HUES6 (cell line): Measurements from ENCODE around the gene SPRYD7.
A peak's percentile ranks its signal among the peaks of the same experiment; 100 is the strongest.
"Not testable (repeated sequence)": the region's sequence is repeated elsewhere in the genome, so short reads cannot be mapped to it uniquely, and the experiment has no call there.

Experiments used
- H3K27ac ChIP-seq: 2 replicates; pipeline ENCODE4 v1.7.0; 2013; ENCODE audit warnings: low read depth, mild to moderate bottlenecking, low read length, inconsistent platforms
- H3K27me3 ChIP-seq: 2 replicates; pipeline ENCODE4 v1.6.1; 2013; ENCODE audit warnings: low read length; ENCODE audit not compliant: control insufficient read depth, insufficient read depth
- H3K36me3 ChIP-seq: 2 replicates; pipeline ENCODE4 v1.6.1; 2013; ENCODE audit warnings: low read length; ENCODE audit not compliant: control insufficient read depth, insufficient read depth
- H3K4me1 ChIP-seq: 2 replicates; pipeline ENCODE4 v1.6.1; 2013; ENCODE audit warnings: low read length; ENCODE audit not compliant: control insufficient read depth, insufficient read depth
- H3K4me3 ChIP-seq: 2 replicates; pipeline ENCODE4 v1.5.1; 2013; ENCODE audit warnings: low read depth, low read length
- H3K9ac ChIP-seq: one replicate; pipeline ENCODE4 v1.6.1; 2013; ENCODE audit warnings: mild to moderate bottlenecking, low read length
- H3K9me3 ChIP-seq: 2 replicates; pipeline ENCODE4 v1.6.1; 2013; ENCODE audit warnings: low read depth, low read length; ENCODE audit not compliant: control insufficient read depth, insufficient read depth

SPRYD7 gene

DNA sequence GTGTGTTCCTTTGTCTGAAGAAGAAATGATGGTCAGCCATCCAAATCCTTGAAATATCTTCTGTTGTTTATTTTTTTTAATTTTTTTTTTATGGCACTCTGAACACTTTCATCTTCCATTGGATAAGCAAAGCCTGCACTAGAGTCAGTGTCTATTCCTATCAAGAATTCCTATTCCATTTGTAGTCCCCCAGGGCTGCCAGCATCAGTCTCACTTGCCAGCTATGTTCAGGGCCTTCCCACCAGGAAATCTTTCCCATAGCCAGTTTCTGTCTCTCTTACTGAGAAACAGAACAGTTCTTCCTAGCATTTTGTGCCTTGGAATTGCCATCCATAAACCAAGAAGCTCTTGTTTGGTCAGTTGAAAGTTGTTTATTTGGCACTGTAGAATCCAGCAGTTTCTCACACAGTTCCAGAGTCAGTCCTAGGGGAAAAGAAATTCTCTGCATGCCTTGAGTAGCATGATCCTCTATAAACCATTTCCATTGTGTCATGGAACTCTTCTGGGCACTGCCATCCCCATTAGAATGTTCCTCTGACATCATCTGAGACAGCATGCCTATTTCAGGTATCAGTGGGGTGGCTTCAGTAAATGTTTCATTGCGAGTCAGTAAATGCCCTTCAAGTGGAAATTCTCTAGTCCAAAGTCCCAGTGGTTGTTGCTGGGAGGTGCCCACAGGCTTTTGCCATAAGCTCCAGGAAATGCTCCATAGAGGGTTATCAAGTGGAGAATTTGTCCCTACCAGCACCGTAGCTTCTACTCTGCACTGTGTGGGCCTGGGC, 18.7 kb upstream of the SPRYD7 start:
- no peak overlapping the region for H3K27ac ChIP-seq
- no peaks in the 10 kb centered on the region for H3K9me3 ChIP-seq
- no peak overlapping the region for H3K9ac ChIP-seq
- no peak overlapping the region for H3K4me3 ChIP-seq
- H3K36me3 ChIP-seq, result no peaks in the 10 kb centered on the region
- no peaks in the 10 kb centered on the region for H3K27me3 ChIP-seq
- no peaks in the 10 kb centered on the region for H3K4me1 ChIP-seq

DNA sequence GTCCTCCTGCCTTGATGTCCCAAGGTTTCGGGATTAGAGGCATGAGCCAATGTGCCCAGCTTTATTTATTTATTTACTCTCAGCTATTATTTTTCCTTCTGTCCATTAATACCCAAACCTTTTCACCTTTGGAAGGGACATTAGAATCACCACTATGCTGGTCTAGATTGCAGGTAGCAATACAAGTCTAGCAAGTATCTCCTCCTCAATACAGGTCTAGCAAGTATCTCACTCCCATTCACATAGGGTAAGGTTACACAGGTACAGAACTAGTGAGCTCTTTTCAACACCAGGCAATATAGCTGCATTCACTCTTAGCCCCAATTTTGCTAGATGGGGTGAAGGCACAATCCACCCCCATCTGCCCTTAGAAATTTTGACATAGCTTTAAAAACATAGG, 17.4 kb upstream of the SPRYD7 start:
- Histone ChIP-seq H3K9me3 (no peaks in the 10 kb centered on the region), H3K27ac (no peak overlapping the region), H3K36me3 (no peaks in the 10 kb centered on the region), H3K9ac (no peak overlapping the region), H3K4me1 (no peaks in the 10 kb centered on the region), H3K27me3 (no peaks in the 10 kb centered on the region), H3K4me3 (no peak overlapping the region)

DNA sequence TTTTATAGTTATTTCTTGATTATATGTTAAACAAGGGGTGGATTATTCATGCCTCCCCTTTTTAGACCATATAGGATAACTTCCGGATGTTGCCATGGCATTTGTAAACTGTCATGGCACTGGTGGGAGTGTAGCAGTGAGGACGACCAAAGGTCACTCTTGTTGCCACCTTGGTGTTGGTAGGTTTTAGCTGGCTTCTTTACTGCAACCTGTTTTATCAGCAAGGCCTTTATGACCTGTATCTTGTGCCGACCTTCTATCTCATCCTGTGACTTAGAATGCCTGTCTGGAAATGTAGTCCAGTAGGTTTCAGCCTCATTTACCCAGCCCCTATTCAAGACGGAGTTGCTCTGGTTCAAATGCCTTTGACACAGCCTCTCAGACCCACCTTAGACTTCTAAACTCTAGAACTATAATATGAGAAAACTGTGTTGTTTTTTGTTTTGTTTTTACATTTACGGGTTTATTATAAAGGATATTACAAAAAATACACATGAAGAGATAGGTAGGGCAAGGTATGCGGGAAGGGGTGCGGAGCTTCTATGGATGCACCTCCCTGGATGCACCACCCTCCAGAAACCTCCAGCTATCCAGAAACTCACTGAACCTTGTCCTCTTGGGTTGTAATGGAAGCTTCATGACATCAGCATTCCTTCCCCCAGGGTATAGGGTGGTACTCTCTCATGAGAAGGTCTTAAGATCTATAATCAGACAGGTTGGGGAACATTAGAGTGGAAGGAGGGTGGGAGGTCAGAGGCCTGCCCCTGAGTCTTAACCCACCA, 15.8 kb upstream of the SPRYD7 start:
- H3K4me3 ChIP-seq, result no peak overlapping the region

DNA sequence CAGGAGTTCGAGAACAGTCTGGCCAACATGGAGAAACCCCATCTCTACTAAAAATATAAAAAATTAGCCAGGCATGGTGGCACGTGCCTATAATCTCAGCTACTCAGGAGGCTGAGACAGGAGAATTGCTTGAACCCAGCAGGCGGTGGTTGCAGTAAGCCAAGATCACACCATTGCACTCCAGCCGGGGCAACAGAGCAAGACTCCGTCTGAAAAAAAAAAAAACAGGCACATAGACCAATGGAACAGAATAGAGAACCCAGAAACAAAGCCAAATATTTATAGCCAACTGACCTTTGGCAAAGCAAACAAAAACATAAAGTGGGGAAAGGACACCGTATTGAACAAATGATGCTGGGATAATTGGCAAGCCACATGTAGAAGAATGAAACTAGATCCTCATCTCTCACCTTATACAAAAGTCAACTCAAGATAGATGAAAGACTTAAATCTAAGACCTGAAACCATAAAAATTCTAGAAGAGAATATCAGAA, 12.7 kb upstream of the SPRYD7 start:
- H3K27ac ChIP-seq, H3K9me3 ChIP-seq, H3K36me3 ChIP-seq, H3K4me3 ChIP-seq, H3K27me3 ChIP-seq, H3K9ac ChIP-seq, H3K4me1 ChIP-seq: not testable (repeated sequence)

More for the DNA sequence above, 15.8 kb upstream of the SPRYD7 start:
- no peaks in the 10 kb centered on the region for H3K9me3 ChIP-seq
- H3K27ac ChIP-seq, result no peak overlapping the region
- no peaks in the 10 kb centered on the region for H3K36me3 ChIP-seq
- no peaks in the 10 kb centered on the region for H3K4me1 ChIP-seq
- H3K27me3 ChIP-seq, result no peaks in the 10 kb centered on the region
- no peak overlapping the region for H3K9ac ChIP-seq

DNA sequence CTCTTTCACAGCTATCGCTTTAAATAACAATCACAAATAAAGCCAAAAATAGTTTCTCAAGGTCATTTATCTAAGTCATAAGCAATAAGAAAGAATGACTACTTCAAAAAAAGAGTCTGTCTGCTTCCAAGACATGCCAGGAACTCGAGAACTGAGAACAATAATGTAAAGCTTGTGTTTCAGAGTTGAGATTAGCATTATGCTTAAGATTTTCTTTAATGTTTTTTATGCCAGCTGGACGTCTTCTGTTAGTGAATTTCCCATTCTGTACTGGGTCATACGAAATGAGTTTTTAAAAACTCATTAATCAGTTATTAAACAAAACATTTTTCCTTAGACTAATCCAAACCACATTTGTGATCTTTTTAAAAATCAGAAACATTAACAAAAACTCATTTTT, 3.2 kb upstream of the SPRYD7 start:
- no peak overlapping the region for H3K27ac ChIP-seq
- H3K4me3 ChIP-seq, result no peak overlapping the region

DNA sequence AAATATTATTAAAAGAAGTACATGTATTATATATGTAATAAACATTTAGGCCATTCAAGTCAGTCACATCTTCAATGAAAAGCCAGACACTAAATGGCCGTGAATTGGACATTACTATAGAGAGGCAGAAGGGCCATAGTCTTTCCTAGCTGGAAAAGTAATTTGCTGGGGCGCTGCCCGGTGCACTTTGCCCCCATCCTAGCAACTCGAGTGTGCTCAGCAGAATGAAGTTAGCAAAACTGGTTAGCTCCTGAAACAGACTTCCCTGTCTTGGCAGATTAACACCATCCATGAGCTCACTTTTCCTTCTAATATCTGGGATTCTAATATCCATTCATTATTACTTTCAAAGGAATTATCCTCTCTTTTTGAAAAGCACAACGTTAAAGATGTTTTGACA, 2.8 kb upstream of the SPRYD7 start:
- no peak overlapping the region for H3K4me3 ChIP-seq
- peaks cover 11% of the 10 kb centered on the region for H3K27me3 ChIP-seq
- H3K9me3 ChIP-seq, result no peaks in the 10 kb centered on the region
- H3K9ac ChIP-seq, result no peak overlapping the region
- H3K36me3 ChIP-seq, result no peaks in the 10 kb centered on the region
- no peak overlapping the region for H3K27ac ChIP-seq
- peaks cover 4% of the 10 kb centered on the region; the same call in 1 of the 2 replicates for H3K4me1 ChIP-seq

More for the DNA sequence above, 3.2 kb upstream of the SPRYD7 start:
- H3K27me3 ChIP-seq, result peaks cover 11% of the 10 kb centered on the region
- no peak overlapping the region for H3K9ac ChIP-seq
- peaks cover 4% of the 10 kb centered on the region; the same call in 1 of the 2 replicates for H3K4me1 ChIP-seq
- no peaks in the 10 kb centered on the region for H3K36me3 ChIP-seq
- no peaks in the 10 kb centered on the region for H3K9me3 ChIP-seq

DNA sequence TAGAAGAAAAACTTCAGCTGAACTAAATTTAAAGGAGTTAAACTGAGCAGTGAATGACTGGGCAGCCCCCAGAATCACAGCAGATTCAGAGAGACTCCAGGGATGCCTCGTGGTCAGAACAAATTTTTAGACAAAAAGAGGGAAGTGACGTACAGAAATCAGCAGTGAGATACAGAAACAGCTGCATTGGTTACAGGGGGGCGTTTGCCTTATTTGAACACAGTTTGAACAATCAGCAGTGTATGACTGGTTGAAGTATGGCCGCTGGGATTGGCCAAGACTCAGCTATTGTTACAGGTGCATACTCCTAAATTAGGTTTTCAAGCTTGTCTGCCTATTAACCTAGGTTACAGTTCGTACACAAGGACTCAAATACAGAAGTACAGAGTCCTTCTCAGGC, 2.2 kb upstream of the SPRYD7 start:
- no peaks in the 10 kb centered on the region for H3K36me3 ChIP-seq
- no peak overlapping the region for H3K4me3 ChIP-seq
- peaks cover 11% of the 10 kb centered on the region for H3K27me3 ChIP-seq
- no peak overlapping the region for H3K27ac ChIP-seq
- no peak overlapping the region for H3K9ac ChIP-seq
- H3K9me3 ChIP-seq, result no peaks in the 10 kb centered on the region
- H3K4me1 ChIP-seq, result peaks cover 4% of the 10 kb centered on the region; the same call in 1 of the 2 replicates

DNA sequence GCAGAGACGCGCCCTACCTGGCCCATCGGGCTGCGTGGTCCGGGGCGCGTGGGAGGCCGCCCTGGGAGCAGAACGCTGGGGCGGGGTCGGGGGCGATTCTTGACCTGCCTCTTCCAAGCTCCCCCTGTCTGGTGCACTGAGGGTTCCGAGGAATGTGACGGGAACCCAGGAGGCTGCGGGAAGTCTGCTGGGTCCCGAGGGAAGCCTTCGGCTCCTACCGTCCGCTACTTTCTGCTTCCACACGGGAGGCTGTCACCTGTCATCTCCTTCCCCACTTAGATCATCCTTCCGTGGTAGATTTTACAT, 781 bp upstream of the SPRYD7 start:
- peak overlapping the region; percentile 89 for H3K4me3 ChIP-seq
- peak overlapping the region; percentile 50 for H3K9ac ChIP-seq
- no peaks in the 10 kb centered on the region for H3K36me3 ChIP-seq
- no peak overlapping the region for H3K27ac ChIP-seq
- H3K9me3 ChIP-seq, result no peaks in the 10 kb centered on the region
- peaks cover 4% of the 10 kb centered on the region; the same call in 1 of the 2 replicates for H3K4me1 ChIP-seq
- H3K27me3 ChIP-seq, result peaks cover 11% of the 10 kb centered on the region

DNA sequence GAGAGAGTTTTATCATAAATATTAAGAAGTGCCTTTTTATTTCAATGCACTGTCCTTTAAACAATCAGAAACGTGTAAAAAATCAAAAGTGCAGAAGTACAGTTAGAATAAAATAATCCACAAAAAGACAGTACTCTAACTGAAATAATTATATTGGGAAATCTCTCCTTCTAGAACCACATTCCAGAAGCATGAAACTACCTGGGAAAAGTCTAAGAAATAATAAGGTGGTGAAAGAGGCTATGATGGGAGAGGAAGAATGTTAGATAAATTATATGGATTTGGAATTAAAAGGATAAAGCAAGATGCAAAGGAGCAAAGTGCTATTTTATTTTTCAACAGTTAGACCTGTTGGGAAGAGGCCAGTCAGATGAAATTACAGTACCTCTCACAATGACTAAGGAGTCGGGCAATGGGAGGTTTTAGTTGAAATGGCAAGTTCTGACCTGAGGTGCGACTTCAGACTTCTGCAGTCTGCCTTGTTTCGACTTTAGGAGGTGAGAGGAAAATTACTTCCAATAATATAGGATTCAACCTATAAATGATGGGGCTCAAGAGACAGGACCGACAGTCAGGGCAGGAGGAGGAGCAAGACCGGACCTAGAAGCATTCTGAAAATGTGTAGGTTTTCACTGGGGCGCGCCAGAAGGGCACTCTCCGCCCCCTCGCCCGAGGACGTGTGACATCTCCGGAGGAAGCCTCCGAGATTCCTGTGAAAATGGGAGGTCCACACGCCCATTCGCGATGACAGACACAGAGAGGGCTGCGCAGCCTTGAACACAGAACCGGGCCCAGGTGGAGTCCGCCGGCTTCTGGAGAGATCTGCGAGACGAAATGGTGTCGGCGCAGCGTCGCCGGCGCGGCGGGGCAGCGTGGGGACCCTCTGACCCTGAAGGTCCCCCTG, 717 bp downstream of the SPRYD7 start:
- peaks cover 4% of the 10 kb centered on the region; the same call in 1 of the 2 replicates for H3K4me1 ChIP-seq
- no peak overlapping the region for H3K27ac ChIP-seq
- no peaks in the 10 kb centered on the region for H3K9me3 ChIP-seq

DNA sequence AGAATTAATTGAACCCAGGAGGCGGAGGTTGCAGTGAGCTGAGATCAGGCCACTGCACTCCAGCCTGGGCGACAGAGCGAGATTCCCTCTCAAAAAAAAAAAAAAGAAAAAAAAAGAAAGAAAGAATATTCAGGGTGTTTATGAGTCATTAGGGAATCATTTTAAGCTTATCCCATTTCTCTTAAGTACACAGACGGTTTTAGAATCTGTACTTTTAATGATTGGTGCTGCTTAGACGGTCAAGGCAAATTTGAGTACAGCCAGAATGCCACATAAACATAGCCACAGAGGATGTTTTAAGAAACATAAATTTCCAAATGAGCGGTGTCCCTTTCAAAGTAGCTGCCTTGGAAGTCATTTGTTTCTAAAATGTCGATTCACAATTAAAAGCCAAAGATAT, 2.6 kb downstream of the SPRYD7 start:
- no peaks in the 10 kb centered on the region for H3K36me3 ChIP-seq
- no peaks in the 10 kb centered on the region for H3K9me3 ChIP-seq
- H3K4me1 ChIP-seq, result peaks cover 4% of the 10 kb centered on the region; the same call in 1 of the 2 replicates
- no peak overlapping the region for H3K9ac ChIP-seq
- peaks cover 11% of the 10 kb centered on the region for H3K27me3 ChIP-seq
- H3K4me3 ChIP-seq, result no peak overlapping the region
- H3K27ac ChIP-seq, result no peak overlapping the region

More for the DNA sequence above, 717 bp downstream of the SPRYD7 start:
- no peaks in the 10 kb centered on the region for H3K36me3 ChIP-seq
- H3K27me3 ChIP-seq, result peaks cover 11% of the 10 kb centered on the region
- peak overlapping the region; percentile 72 for H3K9ac ChIP-seq
- peak overlapping the region; percentile 89 for H3K4me3 ChIP-seq
